Skeletal muscle satellite cell (primary cell): ENCODE results near the gene NKAIN2.

Experiments used
- H3K27me3 ChIP-seq: 2 replicates; pipeline ENCODE4 v1.7.0; 2013; ENCODE audit warnings: low read length; ENCODE audit not compliant: control insufficient read depth, insufficient read depth
- H3K36me3 ChIP-seq: 2 replicates; pipeline ENCODE4 v1.7.0; 2013; ENCODE audit warnings: mild to moderate bottlenecking, control low read depth, low read length; ENCODE audit not compliant: insufficient read depth
- H3K4me1 ChIP-seq: 2 replicates; pipeline ENCODE4 v1.7.0; 2013; ENCODE audit warnings: low read length; ENCODE audit not compliant: control insufficient read depth, insufficient read depth
- H3K4me2 ChIP-seq: 2 replicates; pipeline ENCODE4 v1.7.0; 2013; ENCODE audit warnings: mild to moderate bottlenecking, low read length
- H3K4me3 ChIP-seq: 2 replicates; pipeline ENCODE4 v1.7.0; 2013; ENCODE audit warnings: low read length
- H3K9ac ChIP-seq: 2 replicates; pipeline ENCODE4 v1.7.0; 2013; ENCODE audit warnings: mild to moderate bottlenecking, low read depth, low read length, moderate library complexity
- H3K9me3 ChIP-seq: replicated peaks from 2 replicates; pipeline ENCODE4 v1.7.0; 2013; ENCODE audit warnings: mild to moderate bottlenecking, control low read depth, low read length

Gene NKAIN2

DNA sequence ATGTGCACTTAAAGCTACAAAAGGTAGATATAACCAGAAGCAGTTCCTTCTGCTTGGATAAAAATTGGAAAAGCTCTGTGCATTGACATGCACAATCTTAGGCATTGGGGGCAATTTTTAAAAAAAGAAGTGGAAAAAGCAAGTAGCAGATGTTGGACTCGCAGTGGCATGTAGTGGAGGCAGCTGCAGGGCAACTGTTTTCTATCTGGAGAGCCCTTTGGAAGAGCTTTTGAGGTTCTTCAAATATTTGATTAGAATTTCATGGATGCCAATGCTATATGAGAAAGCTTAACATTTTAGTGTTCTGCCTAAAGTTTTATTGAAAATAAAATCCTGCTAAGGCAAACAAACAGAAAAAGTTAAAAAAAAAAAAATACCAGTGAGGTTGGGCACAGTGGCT is 770.3 kb downstream of the NKAIN2 start:
- no peaks in the 10 kb centered on the region for H3K36me3 ChIP-seq
- H3K9ac ChIP-seq: no peak overlapping the region
- peaks cover 4% of the 10 kb centered on the region for H3K4me1 ChIP-seq
- H3K9me3 ChIP-seq: no peaks in the 10 kb centered on the region
- no peak overlapping the region for H3K4me2 ChIP-seq
- no peak overlapping the region for H3K4me3 ChIP-seq
- H3K27me3 ChIP-seq: no peaks in the 10 kb centered on the region

DNA sequence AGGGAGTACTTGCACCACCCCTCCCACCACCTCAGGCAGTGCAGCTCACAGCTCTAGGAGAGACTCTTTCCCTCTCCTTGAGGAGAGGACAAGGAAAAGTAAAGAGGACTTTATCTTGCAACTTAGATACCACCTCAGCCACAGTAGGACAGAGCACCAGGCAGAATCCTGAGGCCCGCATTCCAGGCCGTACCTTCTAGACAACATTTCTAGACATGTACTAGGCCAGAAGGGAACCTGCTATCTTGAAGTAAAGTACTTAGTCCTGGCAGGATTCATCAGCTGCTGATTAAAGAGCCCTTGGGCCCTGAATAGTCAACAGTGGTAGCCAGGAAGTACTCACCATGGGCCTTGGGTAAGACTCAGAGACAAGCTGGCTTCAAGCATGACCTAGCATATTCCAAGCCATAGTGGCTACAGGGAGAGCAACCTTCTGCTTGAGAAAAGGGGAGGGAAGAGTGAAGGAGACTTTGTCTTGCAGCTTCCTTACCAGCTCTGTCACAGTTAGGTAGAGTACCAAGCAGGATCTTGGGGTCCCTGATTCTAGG is 774.1 kb downstream of the NKAIN2 start:
- no peaks in the 10 kb centered on the region for H3K27me3 ChIP-seq
- no peak overlapping the region for H3K4me3 ChIP-seq
- peaks cover 4% of the 10 kb centered on the region for H3K4me1 ChIP-seq

GRCh38 chr6:124590001-124590400 is 786.3 kb downstream of the NKAIN2 start:
- Histone ChIP-seq H3K9me3 (no peaks in the 10 kb centered on the region), H3K4me1 (no peaks in the 10 kb centered on the region), H3K36me3 (no peaks in the 10 kb centered on the region), H3K9ac (no peak overlapping the region), H3K4me2 (no peak overlapping the region), H3K4me3 (no peak overlapping the region), H3K27me3 (no peaks in the 10 kb centered on the region)

More for the DNA sequence above, 774.1 kb downstream of the NKAIN2 start:
- H3K4me2 ChIP-seq: no peak overlapping the region
- no peak overlapping the region for H3K9ac ChIP-seq
- H3K9me3 ChIP-seq: no peaks in the 10 kb centered on the region
- H3K36me3 ChIP-seq: no peaks in the 10 kb centered on the region

GRCh38 chr6:124599656-124600055 is 796.0 kb downstream of the NKAIN2 start:
- no peak overlapping the region for H3K4me2 ChIP-seq
- no peaks in the 10 kb centered on the region for H3K9me3 ChIP-seq
- H3K9ac ChIP-seq: no peak overlapping the region
- H3K27me3 ChIP-seq: no peaks in the 10 kb centered on the region
- H3K36me3 ChIP-seq: no peaks in the 10 kb centered on the region
- H3K4me1 ChIP-seq: no peaks in the 10 kb centered on the region
- H3K4me3 ChIP-seq: no peak overlapping the region

GRCh38 chr6:124604719-124605118 is 801.1 kb downstream of the NKAIN2 start:
- Histone ChIP-seq H3K27me3 (no peaks in the 10 kb centered on the region), H3K9ac (no peak overlapping the region), H3K36me3 (no peaks in the 10 kb centered on the region), H3K4me2 (no peak overlapping the region), H3K4me3 (no peak overlapping the region), H3K9me3 (no peaks in the 10 kb centered on the region), H3K4me1 (no peaks in the 10 kb centered on the region)

GRCh38 chr6:124607119-124607627 is 803.5 kb downstream of the NKAIN2 start:
- Histone ChIP-seq H3K9ac (no peak overlapping the region), H3K9me3 (no peaks in the 10 kb centered on the region), H3K36me3 (no peaks in the 10 kb centered on the region), H3K4me2 (no peak overlapping the region), H3K4me3 (no peak overlapping the region), H3K4me1 (no peaks in the 10 kb centered on the region), H3K27me3 (no peaks in the 10 kb centered on the region)

DNA sequence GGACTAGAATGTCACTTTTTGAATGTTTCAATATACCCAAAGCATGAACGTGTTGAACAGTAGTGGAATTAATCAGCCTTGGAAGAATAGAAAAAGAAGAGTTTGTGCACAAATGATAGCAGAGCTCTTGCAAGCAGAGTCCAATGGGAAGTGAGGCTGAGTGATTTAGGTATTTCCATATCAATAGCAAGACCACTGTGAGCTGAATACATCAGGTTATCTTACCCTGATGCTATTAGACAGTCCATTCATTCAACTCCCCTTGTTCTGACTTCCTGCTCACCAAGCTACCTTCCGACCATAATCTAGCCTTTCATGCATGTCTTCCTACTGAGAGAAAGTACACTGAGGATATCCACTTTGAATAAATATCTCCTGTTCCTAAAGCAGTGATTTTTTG is 809.4 kb downstream of the NKAIN2 start:
- H3K4me3 ChIP-seq: no peak overlapping the region
- no peaks in the 10 kb centered on the region for H3K4me1 ChIP-seq
- no peaks in the 10 kb centered on the region for H3K36me3 ChIP-seq
- no peak overlapping the region for H3K4me2 ChIP-seq
- H3K9me3 ChIP-seq: no peaks in the 10 kb centered on the region
- H3K27me3 ChIP-seq: no peaks in the 10 kb centered on the region
- H3K9ac ChIP-seq: no peak overlapping the region

GRCh38 chr6:124622351-124622750 is 818.7 kb downstream of the NKAIN2 start:
- Histone ChIP-seq H3K4me3 (no peak overlapping the region), H3K36me3 (no peaks in the 10 kb centered on the region), H3K9me3 (no peaks in the 10 kb centered on the region), H3K27me3 (no peaks in the 10 kb centered on the region), H3K9ac (no peak overlapping the region), H3K4me2 (no peak overlapping the region), H3K4me1 (no peaks in the 10 kb centered on the region)

GRCh38 chr6:124633655-124634054 is 830.0 kb downstream of the NKAIN2 start:
- Histone ChIP-seq H3K27me3 (no peaks in the 10 kb centered on the region), H3K4me2 (no peak overlapping the region), H3K9ac (no peak overlapping the region), H3K4me3 (no peak overlapping the region), H3K9me3 (no peaks in the 10 kb centered on the region), H3K36me3 (no peaks in the 10 kb centered on the region), H3K4me1 (no peaks in the 10 kb centered on the region)

- H3K4me1 ChIP-seq: no peaks in the 10 kb centered on the region
- H3K36me3 ChIP-seq: no peaks in the 10 kb centered on the region
- no peaks in the 10 kb centered on the region for H3K27me3 ChIP-seq
- H3K9me3 ChIP-seq: no peaks in the 10 kb centered on the region
- H3K4me2 ChIP-seq: no peak overlapping the region
- H3K9ac ChIP-seq: no peak overlapping the region
- H3K4me3 ChIP-seq: no peak overlapping the region
Measured at GRCh38 chr6:124640432-124640831, 836.8 kb downstream of the NKAIN2 start.

DNA sequence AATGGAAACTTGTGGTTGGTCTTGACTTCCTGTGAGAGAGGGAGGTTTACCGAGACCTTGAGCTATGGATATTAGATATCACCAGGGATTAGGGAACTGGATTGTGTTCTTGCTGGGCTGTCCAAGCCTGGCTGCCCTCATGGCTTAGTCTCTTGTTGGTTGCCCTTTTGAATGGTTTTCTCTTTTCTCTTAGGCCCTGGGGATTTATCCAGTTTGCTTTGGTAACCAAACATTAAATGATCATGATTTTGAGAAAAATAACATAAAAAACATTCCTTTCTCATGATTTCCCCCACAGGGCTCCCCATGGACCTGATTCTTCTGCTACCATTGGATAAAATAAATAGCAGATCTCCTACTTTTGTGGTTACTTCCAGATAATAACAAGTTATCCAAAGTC is 852.2 kb downstream of the NKAIN2 start:
- Histone ChIP-seq H3K27me3 (no peaks in the 10 kb centered on the region), H3K4me2 (no peak overlapping the region), H3K9ac (no peak overlapping the region), H3K4me3 (no peak overlapping the region), H3K4me1 (no peaks in the 10 kb centered on the region), H3K9me3 (no peaks in the 10 kb centered on the region), H3K36me3 (no peaks in the 10 kb centered on the region)

DNA sequence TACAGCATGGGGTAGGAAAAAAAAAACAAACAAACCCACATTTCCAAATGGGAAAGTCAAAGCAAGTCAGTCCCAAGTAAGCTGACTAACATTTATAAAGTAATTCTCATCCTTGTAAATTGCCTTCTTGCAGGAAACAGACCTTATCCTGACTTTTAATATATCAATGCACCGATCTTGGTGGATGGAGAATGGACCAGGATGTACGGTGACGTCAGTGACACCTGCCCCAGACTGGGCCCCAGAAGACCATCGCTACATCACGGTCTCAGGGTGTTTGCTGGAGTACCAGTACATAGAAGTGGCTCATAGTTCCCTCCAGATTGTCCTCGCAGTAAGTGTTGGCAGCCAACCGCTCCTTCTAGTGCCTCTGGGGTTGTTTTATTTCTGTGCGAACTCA is 854.4 kb downstream of the NKAIN2 start:
- no peak overlapping the region for H3K4me3 ChIP-seq
- H3K9ac ChIP-seq: no peak overlapping the region
- H3K9me3 ChIP-seq: no peaks in the 10 kb centered on the region
- no peaks in the 10 kb centered on the region for H3K4me1 ChIP-seq
- H3K36me3 ChIP-seq: no peaks in the 10 kb centered on the region
- no peaks in the 10 kb centered on the region for H3K27me3 ChIP-seq
- no peak overlapping the region for H3K4me2 ChIP-seq
